PC-3 (cell line): ENCODE data around the gene COMMD10. TPM values are rescaled to one million over a fixed set of nuclear protein-coding genes. Genes with fewer than 3 reads are reported as not detected.

Experiments
- ATAC-seq: fragments of 200-7000 bp; cut with Tn5 transposase; 2 replicates; pipeline ENCODE4 v1.9.1; 2020; ENCODE audit warnings: mild to moderate bottlenecking, moderate library complexity
- BruUV-seq: library from RNA; stranded (reverse); fragments of 400-500 nt; replicated peaks from 2 replicates; lab custom pipeline; 2021; lab: Mats Ljungman, UMichigan
- CTCF ChIA-PET: fragments of 300-600 bp; sonication (Branson Sonifier 250); formaldehyde crosslinking; loops from one replicate; lab custom pipeline; 2022; ENCODE audit warnings: antibody characterized with exemption; lab: Charles Lee
- POLR2A ChIA-PET: fragments of 300-600 bp; sonication (Branson Sonifier 250); formaldehyde crosslinking; loops from one replicate; lab custom pipeline; 2022; ENCODE audit warnings: antibody characterized with exemption; ENCODE audit not compliant: unreplicated experiment; lab: Charles Lee
- DNase-seq: peaks from one replicate; pipeline ENCODE4 v3.0.0-alpha.2; 2015
- H2AFZ ChIP-seq: fragments of 300-600 bp; sonication (generic); 2 replicates; pipeline ENCODE4 v1.6.0; 2016; ENCODE audit warnings: antibody characterized with exemption, low read length
- H3F3A ChIP-seq: fragments of 300-600 bp; sonication (generic); one replicate; pipeline ENCODE4 v1.6.0; 2017; ENCODE audit warnings: antibody characterized with exemption, low read length, control low read depth, mild to moderate bottlenecking; ENCODE audit not compliant: unreplicated experiment
- H3K27ac ChIP-seq: fragments of 300-600 bp; sonication (generic); 2 replicates; pipeline ENCODE4 v1.5.1; 2016; ENCODE audit warnings: mild to moderate bottlenecking, low read length
- H3K27me3 ChIP-seq: fragments of 300-600 bp; sonication (generic); 2 replicates; pipeline ENCODE4 v1.6.1; 2016; ENCODE audit warnings: low read length, mixed read lengths
- H3K36me3 ChIP-seq: fragments of 300-600 bp; sonication (generic); 2 replicates; pipeline ENCODE4 v1.6.1; 2016; ENCODE audit warnings: low read depth, mixed run types, low read length, mixed read lengths
- H3K4me1 ChIP-seq: fragments of 300-600 bp; sonication (generic); 2 replicates; pipeline ENCODE4 v1.5.1; 2016; ENCODE audit warnings: low read length; ENCODE audit not compliant: insufficient read depth
- H3K4me2 ChIP-seq: fragments of 300-600 bp; sonication (generic); 2 replicates; pipeline ENCODE4 v1.6.0; 2016; ENCODE audit warnings: low read length
- H3K4me3 ChIP-seq: fragments of 300-600 bp; sonication (generic); 2 replicates; pipeline ENCODE4 v1.5.1; 2016; ENCODE audit warnings: mild to moderate bottlenecking, low read length, mixed read lengths
- H3K79me2 ChIP-seq: fragments of 300-600 bp; sonication (generic); 2 replicates; pipeline ENCODE4 v1.6.1; 2017; ENCODE audit warnings: low read length, mixed read lengths
- H3K9ac ChIP-seq: fragments of 300-600 bp; sonication (generic); 2 replicates; pipeline ENCODE4 v1.6.0; 2016; ENCODE audit warnings: mild to moderate bottlenecking, low read length
- H3K9me2 ChIP-seq: fragments of 300-600 bp; sonication (generic); replicated peaks from 2 replicates; pipeline ENCODE4 v1.6.1; 2016; ENCODE audit warnings: mixed run types, low read length, mixed read lengths
- H3K9me3 ChIP-seq: fragments of 300-600 bp; sonication (generic); 2 replicates; pipeline ENCODE4 v1.6.1; 2016; ENCODE audit warnings: low read length, mixed read lengths
- H4K20me1 ChIP-seq: fragments of 300-600 bp; sonication (generic); 2 replicates; pipeline ENCODE4 v1.6.1; 2016; ENCODE audit warnings: low read length, mixed read lengths
- EZH2 ChIP-seq: fragments of 300-600 bp; sonication (generic); IDR thresholded peaks from one replicate; pipeline ENCODE4 v1.6.1; 2017; ENCODE audit warnings: antibody characterized with exemption, mild to moderate bottlenecking, low read length; ENCODE audit not compliant: unreplicated experiment
- EZH2phosphoT487 ChIP-seq: fragments of 300-600 bp; sonication (generic); IDR thresholded peaks from 2 replicates; pipeline ENCODE4 v1.6.1; 2018; ENCODE audit warnings: mild to moderate bottlenecking, antibody characterized with exemption, low read length, borderline replicate concordance
- intact Hi-C: fragments of 100-400 bp; cut with micrococcal nuclease; formaldehyde crosslinking; loops from 2 replicates; pipeline ENCODE4 v1.9.0; 2023
- total RNA-seq: library from RNA; depleted of rRNA; stranded (reverse); fragments of >200 nt; gene quantifications from 2 replicates; pipeline ENCODE4 v1.2.3, GENCODE V29; 2014
- TF ChIP-seq, protein P1 (sequence below): fragments of 300-600 bp; sonication (generic); conservative IDR thresholded peaks from 2 replicates; pipeline ENCODE4 v1.5.1; 2017; ENCODE audit warnings: antibody characterized with exemption, low read depth, mild to moderate bottlenecking, low read length

Gene COMMD10
- total RNA-seq, 1 experiment from 2014 or later, result 17.7 TPM

- H3K4me2 ChIP-seq, result no peak overlapping the region
- H3K36me3 ChIP-seq, result no peaks in the 10 kb centered on the region
- no peaks in the 10 kb centered on the region for H3K9me3 ChIP-seq
- ChIA-PET POLR2A (no interaction called here), CTCF (no interaction called here)
- no peak for TF ChIP-seq EZH2
- H3K4me3 ChIP-seq, result no peak overlapping the region
- H3K4me1 ChIP-seq, result no peaks in the 10 kb centered on the region
- no peak overlapping the region for H2AFZ ChIP-seq
- no peaks in the 10 kb centered on the region for H3F3A ChIP-seq
- H3K9ac ChIP-seq, result no peak overlapping the region
- H3K27ac ChIP-seq, result no peak overlapping the region
- ATAC-seq, result no peak
- BruUV-seq, result no TSS peak
- no peaks in the 10 kb centered on the region for H3K27me3 ChIP-seq
- no peaks in the 10 kb centered on the region for H4K20me1 ChIP-seq
- DNase-seq, result no peak
- intact Hi-C loops, result no loop called here
- no peaks in the 10 kb centered on the region for H3K9me2 ChIP-seq
- no peaks in the 10 kb centered on the region for H3K79me2 ChIP-seq
Observed at GRCh38 chr5:116318091-116318854, 233.4 kb downstream of the COMMD10 start.

- TF ChIP-seq, protein P1, sequence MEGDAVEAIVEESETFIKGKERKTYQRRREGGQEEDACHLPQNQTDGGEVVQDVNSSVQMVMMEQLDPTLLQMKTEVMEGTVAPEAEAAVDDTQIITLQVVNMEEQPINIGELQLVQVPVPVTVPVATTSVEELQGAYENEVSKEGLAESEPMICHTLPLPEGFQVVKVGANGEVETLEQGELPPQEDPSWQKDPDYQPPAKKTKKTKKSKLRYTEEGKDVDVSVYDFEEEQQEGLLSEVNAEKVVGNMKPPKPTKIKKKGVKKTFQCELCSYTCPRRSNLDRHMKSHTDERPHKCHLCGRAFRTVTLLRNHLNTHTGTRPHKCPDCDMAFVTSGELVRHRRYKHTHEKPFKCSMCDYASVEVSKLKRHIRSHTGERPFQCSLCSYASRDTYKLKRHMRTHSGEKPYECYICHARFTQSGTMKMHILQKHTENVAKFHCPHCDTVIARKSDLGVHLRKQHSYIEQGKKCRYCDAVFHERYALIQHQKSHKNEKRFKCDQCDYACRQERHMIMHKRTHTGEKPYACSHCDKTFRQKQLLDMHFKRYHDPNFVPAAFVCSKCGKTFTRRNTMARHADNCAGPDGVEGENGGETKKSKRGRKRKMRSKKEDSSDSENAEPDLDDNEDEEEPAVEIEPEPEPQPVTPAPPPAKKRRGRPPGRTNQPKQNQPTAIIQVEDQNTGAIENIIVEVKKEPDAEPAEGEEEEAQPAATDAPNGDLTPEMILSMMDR, result no peak
- Histone ChIP-seq H3K9me3 (no peaks in the 10 kb centered on the region), H3K4me3 (no peak overlapping the region), H4K20me1 (no peaks in the 10 kb centered on the region), H3K9ac (no peak overlapping the region), H3K27ac (no peak overlapping the region), H2AFZ (no peak overlapping the region), H3K27me3 (no peaks in the 10 kb centered on the region), H3K9me2 (no peaks in the 10 kb centered on the region), H3F3A (no peaks in the 10 kb centered on the region), H3K79me2 (no peaks in the 10 kb centered on the region), H3K36me3 (no peaks in the 10 kb centered on the region), H3K4me1 (no peaks in the 10 kb centered on the region), H3K4me2 (no peak overlapping the region)
- no peak for DNase-seq
- ATAC-seq, result no peak
- intact Hi-C loops, result no loop called here
- no TSS peak for BruUV-seq
- POLR2A ChIA-PET, result no interaction called here
- CTCF ChIA-PET, result no interaction called here
Observed at GRCh38 chr5:116320486-116320885, 235.7 kb downstream of the COMMD10 start.

DNA sequence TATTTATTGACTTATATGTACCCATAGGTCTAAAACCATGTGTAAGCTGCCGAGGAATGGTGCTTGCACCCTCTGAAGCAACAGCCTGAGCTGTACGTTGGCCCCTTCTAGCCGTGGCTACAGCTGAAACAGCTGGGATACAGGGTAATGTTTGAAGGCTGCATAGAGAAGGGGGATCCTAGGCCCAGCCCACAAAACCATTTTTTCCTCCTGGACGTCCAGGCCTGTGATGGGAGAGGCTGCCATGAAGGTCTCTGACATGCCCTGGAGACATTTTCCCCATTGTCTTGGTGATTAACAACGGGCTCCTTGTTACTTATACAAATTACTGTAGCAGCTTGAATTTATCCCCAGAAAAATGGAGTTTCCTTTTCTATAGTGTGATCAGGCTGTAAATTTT is 244.7 kb downstream of the COMMD10 start:
- Histone ChIP-seq H3K4me2 (no peak overlapping the region), H3K4me3 (no peak overlapping the region), H3K9me2 (no peaks in the 10 kb centered on the region), H3K4me1 (no peaks in the 10 kb centered on the region), H3K27me3 (no peaks in the 10 kb centered on the region), H4K20me1 (no peaks in the 10 kb centered on the region), H3K79me2 (no peaks in the 10 kb centered on the region), H3K27ac (no peak overlapping the region), H2AFZ (no peak overlapping the region), H3F3A (no peaks in the 10 kb centered on the region), H3K36me3 (no peaks in the 10 kb centered on the region; the same call in 1 of the 2 replicates), H3K9me3 (no peaks in the 10 kb centered on the region), H3K9ac (no peak overlapping the region)
- ATAC-seq (no peak), DNase-seq (no peak)
- no TSS peak for BruUV-seq
- ChIA-PET CTCF (no interaction called here), POLR2A (no interaction called here)
- TF ChIP-seq EZH2phosphoT487 (no peak), EZH2 (no peak)
- TF ChIP-seq, protein P1, result no peak
- intact Hi-C loops, result no loop called here
